Measurements from ENCODE around the gene JARID2. TPM values are rescaled to one million over a fixed set of nuclear protein-coding genes. Genes with fewer than 3 reads are reported as not detected.

JARID2 gene
- total and polyA plus RNA-seq, 10 of the 15 experiments (the other 5 are each of a cell fraction or from before 2014, with no cell fraction given): 4.2 to 21.6 (median 11.7) TPM

DNA sequence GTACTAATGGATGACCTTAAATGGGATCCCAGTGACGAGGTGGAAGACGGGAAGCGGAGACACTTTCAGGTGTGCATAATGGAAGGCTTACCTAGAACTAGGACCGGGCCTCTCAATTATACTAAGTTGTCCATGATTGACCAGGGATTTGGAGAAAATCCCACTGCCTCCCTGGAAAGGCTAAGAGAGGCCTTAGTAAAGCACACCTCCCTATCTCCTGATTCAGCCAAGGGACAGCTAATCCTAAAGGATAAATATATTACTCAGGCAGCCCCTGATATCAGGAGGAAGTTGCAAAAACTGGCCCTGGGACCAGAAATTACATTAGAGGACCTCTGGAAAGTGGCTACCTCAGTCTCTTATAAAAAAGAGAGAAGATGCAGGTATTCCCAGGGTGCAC, 93.2 kb downstream of the JARID2 start (continued):
- TF ChIP-seq FOXM1 (IDR thresholded peaks at IDR 0.05; ENCODE audit: low read depth, low read length) (no peak), SMARCA5 (IDR thresholded peaks at IDR 0.05) (no peak), PAX5 (IDR thresholded peaks at IDR 0.05; ENCODE audit: borderline replicate concordance, low read depth, low read length) (no peak), SUPT20H (IDR thresholded peaks at IDR 0.05; ENCODE audit: borderline replicate concordance, control insufficient read depth, low read depth, low read length) (no peak), NFXL1 (IDR thresholded peaks at IDR 0.05; ENCODE audit: borderline replicate concordance) (no peak), KDM1A (IDR thresholded peaks at IDR 0.05; ENCODE audit: borderline replicate concordance) (no peak), ZNF274 (IDR thresholded peaks at IDR 0.05; ENCODE audit: insufficient read depth, insufficient read length) (no peak), TAF1 (IDR thresholded peaks at IDR 0.05; ENCODE audit: borderline replicate concordance, low read depth, low read length) (no peak)
- TF ChIP-seq, protein P1, sequence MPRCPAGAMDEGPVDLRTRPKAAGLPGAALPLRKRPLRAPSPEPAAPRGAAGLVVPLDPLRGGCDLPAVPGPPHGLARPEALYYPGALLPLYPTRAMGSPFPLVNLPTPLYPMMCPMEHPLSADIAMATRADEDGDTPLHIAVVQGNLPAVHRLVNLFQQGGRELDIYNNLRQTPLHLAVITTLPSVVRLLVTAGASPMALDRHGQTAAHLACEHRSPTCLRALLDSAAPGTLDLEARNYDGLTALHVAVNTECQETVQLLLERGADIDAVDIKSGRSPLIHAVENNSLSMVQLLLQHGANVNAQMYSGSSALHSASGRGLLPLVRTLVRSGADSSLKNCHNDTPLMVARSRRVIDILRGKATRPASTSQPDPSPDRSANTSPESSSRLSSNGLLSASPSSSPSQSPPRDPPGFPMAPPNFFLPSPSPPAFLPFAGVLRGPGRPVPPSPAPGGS (IDR thresholded peaks at IDR 0.05; ENCODE audit: borderline replicate concordance, insufficient read depth, low read depth, low read length, poor library complexity, severe bottlenecking): no peak
- TF ChIP-seq, protein P2, sequence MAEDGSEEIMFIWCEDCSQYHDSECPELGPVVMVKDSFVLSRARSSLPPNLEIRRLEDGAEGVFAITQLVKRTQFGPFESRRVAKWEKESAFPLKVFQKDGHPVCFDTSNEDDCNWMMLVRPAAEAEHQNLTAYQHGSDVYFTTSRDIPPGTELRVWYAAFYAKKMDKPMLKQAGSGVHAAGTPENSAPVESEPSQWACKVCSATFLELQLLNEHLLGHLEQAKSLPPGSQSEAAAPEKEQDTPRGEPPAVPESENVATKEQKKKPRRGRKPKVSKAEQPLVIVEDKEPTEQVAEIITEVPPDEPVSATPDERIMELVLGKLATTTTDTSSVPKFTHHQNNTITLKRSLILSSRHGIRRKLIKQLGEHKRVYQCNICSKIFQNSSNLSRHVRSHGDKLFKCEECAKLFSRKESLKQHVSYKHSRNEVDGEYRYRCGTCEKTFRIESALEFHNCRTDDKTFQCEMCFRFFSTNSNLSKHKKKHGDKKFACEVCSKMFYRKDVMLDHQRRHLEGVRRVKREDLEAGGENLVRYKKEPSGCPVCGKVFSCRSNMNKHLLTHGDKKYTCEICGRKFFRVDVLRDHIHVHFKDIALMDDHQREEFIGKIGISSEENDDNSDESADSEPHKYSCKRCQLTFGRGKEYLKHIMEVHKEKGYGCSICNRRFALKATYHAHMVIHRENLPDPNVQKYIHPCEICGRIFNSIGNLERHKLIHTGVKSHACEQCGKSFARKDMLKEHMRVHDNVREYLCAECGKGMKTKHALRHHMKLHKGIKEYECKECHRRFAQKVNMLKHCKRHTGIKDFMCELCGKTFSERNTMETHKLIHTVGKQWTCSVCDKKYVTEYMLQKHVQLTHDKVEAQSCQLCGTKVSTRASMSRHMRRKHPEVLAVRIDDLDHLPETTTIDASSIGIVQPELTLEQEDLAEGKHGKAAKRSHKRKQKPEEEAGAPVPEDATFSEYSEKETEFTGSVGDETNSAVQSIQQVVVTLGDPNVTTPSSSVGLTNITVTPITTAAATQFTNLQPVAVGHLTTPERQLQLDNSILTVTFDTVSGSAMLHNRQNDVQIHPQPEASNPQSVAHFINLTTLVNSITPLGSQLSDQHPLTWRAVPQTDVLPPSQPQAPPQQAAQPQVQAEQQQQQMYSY (CRISPR knock-in tag; IDR thresholded peaks at IDR 0.05): no peak
